ENCODE results near the gene PPFIBP2. TPM values are rescaled to one million over a fixed set of nuclear protein-coding genes. Genes with fewer than 3 reads are reported as not detected.

PPFIBP2 gene
- total RNA-seq, 4 donors from 2014 or later = 8.0 to 26.5 (median 11.3) TPM

DNA sequence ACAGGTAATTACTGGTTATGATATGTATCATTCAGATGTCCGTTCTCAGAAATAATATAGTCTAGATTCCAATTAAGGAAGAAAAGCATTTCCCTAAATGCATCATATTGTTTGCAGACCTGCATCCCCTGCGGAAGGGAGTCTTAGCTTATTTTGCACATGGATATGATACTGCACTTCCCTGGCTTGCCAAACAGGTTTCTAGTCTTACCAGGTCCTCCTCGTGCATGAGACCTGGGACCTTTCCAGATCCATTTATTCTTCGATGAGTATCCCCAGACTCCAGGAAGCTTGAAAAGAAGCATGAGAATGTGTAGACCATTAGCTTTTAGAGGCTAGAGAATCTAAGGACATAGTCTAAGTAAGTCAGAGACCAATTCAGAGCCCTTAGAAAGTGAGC, 128.9 kb downstream of the PPFIBP2 start:
- Histone ChIP-seq H3K36me3 (peaks cover 0 to 33% of the 10 kb centered on the region in 2 donors), H3K27me3 (no peaks in the 10 kb centered on the region), H3K27ac (no peak overlapping the region), H3K4me3 (no peak overlapping the region), H3K4me1 (peaks cover 0 to 11% (median 0%) of the 10 kb centered on the region in 3 donors), H3K9me3 (no peaks in the 10 kb centered on the region)
- ATAC-seq = no peak
- whole genome bisulfite sequencing, 2 donors (ENCODE audit: low coverage in 1 of 2) = 50 to 57% methylated on average over 2 to 3 of the region's 4 CpGs
- TF ChIP-seq, protein P1, sequence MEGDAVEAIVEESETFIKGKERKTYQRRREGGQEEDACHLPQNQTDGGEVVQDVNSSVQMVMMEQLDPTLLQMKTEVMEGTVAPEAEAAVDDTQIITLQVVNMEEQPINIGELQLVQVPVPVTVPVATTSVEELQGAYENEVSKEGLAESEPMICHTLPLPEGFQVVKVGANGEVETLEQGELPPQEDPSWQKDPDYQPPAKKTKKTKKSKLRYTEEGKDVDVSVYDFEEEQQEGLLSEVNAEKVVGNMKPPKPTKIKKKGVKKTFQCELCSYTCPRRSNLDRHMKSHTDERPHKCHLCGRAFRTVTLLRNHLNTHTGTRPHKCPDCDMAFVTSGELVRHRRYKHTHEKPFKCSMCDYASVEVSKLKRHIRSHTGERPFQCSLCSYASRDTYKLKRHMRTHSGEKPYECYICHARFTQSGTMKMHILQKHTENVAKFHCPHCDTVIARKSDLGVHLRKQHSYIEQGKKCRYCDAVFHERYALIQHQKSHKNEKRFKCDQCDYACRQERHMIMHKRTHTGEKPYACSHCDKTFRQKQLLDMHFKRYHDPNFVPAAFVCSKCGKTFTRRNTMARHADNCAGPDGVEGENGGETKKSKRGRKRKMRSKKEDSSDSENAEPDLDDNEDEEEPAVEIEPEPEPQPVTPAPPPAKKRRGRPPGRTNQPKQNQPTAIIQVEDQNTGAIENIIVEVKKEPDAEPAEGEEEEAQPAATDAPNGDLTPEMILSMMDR (IDR thresholded peaks at IDR 0.05) = no peak
- no peak for TF ChIP-seq POLR2AphosphoS5 (IDR thresholded peaks at IDR 0.05)
- no peak for TF ChIP-seq POLR2A (IDR thresholded peaks at IDR 0.05)
- TF ChIP-seq EP300 (IDR thresholded peaks at IDR 0.05) = no peak

DNA sequence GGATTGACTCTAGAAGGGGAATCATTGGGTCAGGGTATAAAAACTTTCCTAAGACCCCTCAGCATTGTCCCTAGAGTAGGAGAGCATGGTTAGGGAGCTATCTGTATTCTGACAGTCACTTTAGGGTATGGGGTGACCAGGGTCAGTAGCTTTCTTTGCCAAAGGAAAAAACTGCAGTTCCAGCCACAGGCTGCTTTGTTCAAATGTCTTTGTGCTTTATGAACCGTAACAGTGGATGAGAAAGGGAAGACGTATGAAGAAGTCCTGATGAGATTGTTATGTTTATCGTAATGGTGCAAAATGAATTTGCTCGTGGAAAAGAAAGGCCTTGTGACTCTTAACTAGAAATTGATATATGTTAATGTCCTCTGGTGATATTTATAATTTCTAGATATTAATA, 129.5 kb downstream of the PPFIBP2 start:
- peaks cover 0 to 6% (median 0%) of the 10 kb centered on the region in 3 donors for H3K4me1 ChIP-seq
- no peak for ATAC-seq
- H3K36me3 ChIP-seq = peaks cover 0 to 35% of the 10 kb centered on the region in 2 donors
- H3K4me3 ChIP-seq = no peak overlapping the region
- no peaks in the 10 kb centered on the region for H3K9me3 ChIP-seq
- H3K27ac ChIP-seq = no peak overlapping the region
- H3K27me3 ChIP-seq = no peaks in the 10 kb centered on the region
- TF ChIP-seq, protein P1 (IDR thresholded peaks at IDR 0.05) = no peak
- TF ChIP-seq POLR2AphosphoS5 (IDR thresholded peaks at IDR 0.05) (no peak), EP300 (IDR thresholded peaks at IDR 0.05) (no peak), POLR2A (IDR thresholded peaks at IDR 0.05) (no peak)
- 75 to 76% methylated on average over 4 of the region's 4 CpGs for WGBS, 2 donors (ENCODE audit: low coverage in 1 of 2)

DNA sequence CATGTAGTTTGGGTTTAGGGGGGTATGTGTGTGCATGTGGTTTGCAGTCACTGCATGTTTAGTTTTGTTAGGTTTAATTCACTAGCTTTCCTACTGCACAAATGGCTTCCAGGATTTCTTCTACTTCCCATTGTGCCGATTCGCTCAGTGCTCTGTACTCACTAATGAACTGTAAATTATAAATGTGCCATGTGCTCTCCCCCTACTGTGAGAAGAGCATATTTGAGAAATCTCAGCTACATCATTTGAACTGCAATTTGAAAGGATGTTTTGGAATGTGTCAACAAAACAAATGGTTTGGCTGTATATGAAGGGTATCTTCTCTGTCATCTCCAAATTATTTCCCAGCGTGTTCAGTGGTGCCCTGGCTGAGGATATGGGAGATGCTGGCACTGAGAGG, 131.4 kb downstream of the PPFIBP2 start:
- no peaks in the 10 kb centered on the region for H3K27me3 ChIP-seq
- H3K36me3 ChIP-seq = peaks cover 0 to 49% of the 10 kb centered on the region in 2 donors
- no peak overlapping the region for H3K27ac ChIP-seq
- no peak overlapping the region for H3K4me3 ChIP-seq
- ATAC-seq = no peak
- H3K4me1 ChIP-seq = no peaks in the 10 kb centered on the region
- 80% methylated on average over 2 of the region's 3 CpGs; no CpG with 5 or more reads in 1 of the 2 donors for WGBS, 2 donors (ENCODE audit: low coverage in 1 of 2)
- H3K9me3 ChIP-seq = no peaks in the 10 kb centered on the region
- no peak for TF ChIP-seq POLR2AphosphoS5 (IDR thresholded peaks at IDR 0.05)
- TF ChIP-seq, protein P1 (IDR thresholded peaks at IDR 0.05) = no peak
- no peak for TF ChIP-seq POLR2A (IDR thresholded peaks at IDR 0.05)
- no peak for TF ChIP-seq EP300 (IDR thresholded peaks at IDR 0.05)

DNA sequence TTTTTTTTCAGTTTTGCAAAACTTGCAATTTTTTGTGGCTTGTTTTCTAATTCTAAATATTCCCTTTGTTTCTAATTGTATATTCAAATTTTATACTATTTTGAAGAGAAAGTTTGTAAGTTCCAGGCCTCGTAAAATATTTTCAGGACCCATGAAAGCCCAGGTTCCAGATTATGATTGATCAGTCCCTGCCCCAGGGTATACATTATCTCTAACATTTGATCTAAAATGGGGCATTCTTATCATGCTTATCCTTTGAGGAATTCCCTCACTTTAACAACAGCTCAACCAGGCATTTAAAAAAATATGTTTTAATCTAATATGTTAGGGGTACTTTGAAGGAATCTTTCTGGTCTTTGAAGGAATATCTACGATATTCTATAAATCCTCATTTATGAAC, 133.1 kb downstream of the PPFIBP2 start:
- TF ChIP-seq EP300 (IDR thresholded peaks at IDR 0.05) (no peak), POLR2AphosphoS5 (IDR thresholded peaks at IDR 0.05) (no peak), POLR2A (IDR thresholded peaks at IDR 0.05) (no peak)
- TF ChIP-seq, protein P1 (IDR thresholded peaks at IDR 0.05) = no peak
- H3K4me1 ChIP-seq = no peaks in the 10 kb centered on the region
- no peak overlapping the region for H3K4me3 ChIP-seq
- 90 to 97% methylated on average over 2 of the region's 2 CpGs for WGBS, 2 donors (ENCODE audit: low coverage in 1 of 2)
- no peaks in the 10 kb centered on the region for H3K27me3 ChIP-seq
- no peak overlapping the region for H3K27ac ChIP-seq
- peaks cover 0 to 49% of the 10 kb centered on the region in 2 donors for H3K36me3 ChIP-seq
- no peak for ATAC-seq
- no peaks in the 10 kb centered on the region for H3K9me3 ChIP-seq

DNA sequence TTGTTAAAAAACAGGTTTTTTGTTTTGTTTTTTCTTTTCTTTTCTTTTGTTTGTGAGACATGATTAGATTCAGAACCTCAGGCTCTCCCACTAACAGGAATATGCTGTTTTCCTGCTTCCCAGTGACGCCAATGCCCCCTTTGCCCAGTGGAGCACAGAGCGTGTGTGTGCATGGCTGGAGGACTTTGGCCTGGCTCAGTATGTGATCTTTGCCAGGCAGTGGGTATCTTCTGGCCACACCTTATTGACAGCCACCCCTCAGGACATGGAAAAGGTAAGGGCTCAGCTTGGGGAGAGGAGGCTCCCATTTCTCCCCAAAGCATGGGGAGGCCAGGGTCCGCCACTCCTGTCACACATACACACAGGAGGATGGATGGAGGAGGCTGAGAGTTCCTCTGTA, 134.5 kb downstream of the PPFIBP2 start:
- Histone ChIP-seq H3K4me3 (no peak overlapping the region), H3K9me3 (no peaks in the 10 kb centered on the region), H3K27ac (no peak overlapping the region), H3K36me3 (peaks cover 0 to 54% of the 10 kb centered on the region in 2 donors), H3K4me1 (no peaks in the 10 kb centered on the region), H3K27me3 (no peaks in the 10 kb centered on the region)
- WGBS, 2 donors (ENCODE audit: low coverage in 1 of 2) = 100% methylated on average over 2 of the region's 3 CpGs; no CpG with 5 or more reads in 1 of the 2 donors
- TF ChIP-seq, protein P1 (IDR thresholded peaks at IDR 0.05) = no peak
- TF ChIP-seq EP300 (IDR thresholded peaks at IDR 0.05) (no peak), POLR2AphosphoS5 (IDR thresholded peaks at IDR 0.05) (no peak), POLR2A (IDR thresholded peaks at IDR 0.05) (no peak)
- no peak for ATAC-seq
